ENCODE measurements around the gene SAMM50.

GRCh38 chr22:43917521-43917920 is 37.7 kb upstream of the SAMM50 start:
- TF ChIP-seq, protein P1, sequence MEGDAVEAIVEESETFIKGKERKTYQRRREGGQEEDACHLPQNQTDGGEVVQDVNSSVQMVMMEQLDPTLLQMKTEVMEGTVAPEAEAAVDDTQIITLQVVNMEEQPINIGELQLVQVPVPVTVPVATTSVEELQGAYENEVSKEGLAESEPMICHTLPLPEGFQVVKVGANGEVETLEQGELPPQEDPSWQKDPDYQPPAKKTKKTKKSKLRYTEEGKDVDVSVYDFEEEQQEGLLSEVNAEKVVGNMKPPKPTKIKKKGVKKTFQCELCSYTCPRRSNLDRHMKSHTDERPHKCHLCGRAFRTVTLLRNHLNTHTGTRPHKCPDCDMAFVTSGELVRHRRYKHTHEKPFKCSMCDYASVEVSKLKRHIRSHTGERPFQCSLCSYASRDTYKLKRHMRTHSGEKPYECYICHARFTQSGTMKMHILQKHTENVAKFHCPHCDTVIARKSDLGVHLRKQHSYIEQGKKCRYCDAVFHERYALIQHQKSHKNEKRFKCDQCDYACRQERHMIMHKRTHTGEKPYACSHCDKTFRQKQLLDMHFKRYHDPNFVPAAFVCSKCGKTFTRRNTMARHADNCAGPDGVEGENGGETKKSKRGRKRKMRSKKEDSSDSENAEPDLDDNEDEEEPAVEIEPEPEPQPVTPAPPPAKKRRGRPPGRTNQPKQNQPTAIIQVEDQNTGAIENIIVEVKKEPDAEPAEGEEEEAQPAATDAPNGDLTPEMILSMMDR (IDR thresholded peaks at IDR 0.05; ENCODE audit: extremely low read depth in 1 of 2, insufficient read depth in 1 of 2, low read depth in 1 of 2, low read length in 2 of 2): no peak
- TF ChIP-seq MAX (IDR thresholded peaks at IDR 0.05; ENCODE audit: insufficient read depth, insufficient read length) (no peak), POLR2AphosphoS5 (IDR thresholded peaks at IDR 0.05; ENCODE audit: insufficient read depth, low read depth, low read length) (no peak), EZH2 (IDR thresholded peaks at IDR 0.05; ENCODE audit: borderline replicate concordance, low read depth, low read length, severe bottlenecking) (no peak), POLR2A (IDR thresholded peaks at IDR 0.05; ENCODE audit: low read depth, low read length) (no peak), JUN (IDR thresholded peaks at IDR 0.05; ENCODE audit: borderline replicate concordance, insufficient read depth, insufficient read length, low read depth) (no peak), GATA2 (IDR thresholded peaks at IDR 0.05; ENCODE audit: insufficient read depth, insufficient read length, low read depth, low read length) (no peak), FOS (IDR thresholded peaks at IDR 0.05; ENCODE audit: borderline replicate concordance, insufficient read depth, low read length) (no peak), MYC (IDR thresholded peaks at IDR 0.05; ENCODE audit: low read depth, low read length) (no peak)

Measured in endothelial cell of umbilical vein (primary cell).